ENCODE results near the gene ZNF223.

The ZNF223 gene

DNA sequence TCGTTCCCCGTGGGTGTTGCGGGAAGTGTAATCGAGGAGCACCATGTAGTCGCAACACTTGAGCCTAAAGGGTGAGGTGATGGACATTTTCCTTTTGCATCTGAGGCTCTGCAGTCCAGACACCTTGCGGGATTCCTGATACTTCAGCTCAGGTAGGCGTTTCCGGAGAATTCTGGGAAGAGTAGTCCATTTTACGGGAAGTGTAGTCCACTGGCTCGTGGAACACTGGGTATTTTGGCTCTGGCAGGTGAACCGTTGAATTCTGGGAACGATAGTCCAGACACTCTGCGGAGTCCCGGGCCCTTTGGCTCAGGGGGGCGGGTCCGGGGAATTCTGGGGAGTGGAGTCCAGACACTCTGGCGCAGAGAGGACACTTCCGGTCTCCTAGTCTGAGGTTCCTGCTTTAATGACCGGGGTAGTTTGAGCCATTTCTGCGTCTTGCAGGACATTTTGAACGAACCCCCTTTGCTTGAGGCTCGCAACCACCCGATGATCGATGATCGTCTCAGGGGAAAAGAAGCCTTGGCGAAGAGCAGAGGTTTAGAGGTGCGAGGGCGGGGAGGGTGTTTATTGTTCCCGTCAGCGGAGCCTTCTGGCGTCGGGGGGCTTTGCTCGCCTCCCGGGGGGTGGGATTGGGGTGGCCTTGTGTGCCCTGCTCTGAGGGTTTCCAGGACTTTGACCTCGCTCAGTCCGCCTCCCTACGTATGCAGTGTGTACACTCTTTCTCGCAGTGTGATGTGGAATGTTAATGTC lies at the start of gene ZNF223:
Gene ZNF223 (plus strand): TSS at position 387 of the 753 bp plus-strand sequence. CDS start 3,141 bp downstream, outside the sequence.
- DNase-seq: peak; percentile 90
- in situ Hi-C loops (cut with HindIII; ENCODE audit: low pct_ligation_motif_present, low pct_unique_long_range_greater_than_20kb, low sequenced_read_pairs): no loop called here

DNA sequence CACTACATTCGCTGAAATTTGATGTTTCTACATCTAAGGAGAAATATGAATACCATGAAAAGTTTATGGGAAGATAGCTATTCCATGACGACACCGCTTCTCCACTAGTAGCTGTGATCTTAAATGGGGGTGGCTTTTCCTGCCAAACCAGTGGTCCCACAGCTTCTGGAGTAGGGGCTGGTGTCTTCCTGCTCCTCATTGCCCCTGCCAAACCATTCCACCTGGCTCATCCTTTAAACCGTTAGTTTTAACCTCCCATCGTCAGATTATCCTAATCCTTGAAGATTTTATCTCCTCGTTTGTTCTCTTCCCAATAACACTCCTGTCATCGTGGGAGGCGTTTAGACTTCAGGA lies 49.6 kb upstream of the ZNF223 start:
- DNase-seq: no peak
- in situ Hi-C loops (cut with HindIII; ENCODE audit: low pct_ligation_motif_present, low pct_unique_long_range_greater_than_20kb, low sequenced_read_pairs): no loop called here

DNA sequence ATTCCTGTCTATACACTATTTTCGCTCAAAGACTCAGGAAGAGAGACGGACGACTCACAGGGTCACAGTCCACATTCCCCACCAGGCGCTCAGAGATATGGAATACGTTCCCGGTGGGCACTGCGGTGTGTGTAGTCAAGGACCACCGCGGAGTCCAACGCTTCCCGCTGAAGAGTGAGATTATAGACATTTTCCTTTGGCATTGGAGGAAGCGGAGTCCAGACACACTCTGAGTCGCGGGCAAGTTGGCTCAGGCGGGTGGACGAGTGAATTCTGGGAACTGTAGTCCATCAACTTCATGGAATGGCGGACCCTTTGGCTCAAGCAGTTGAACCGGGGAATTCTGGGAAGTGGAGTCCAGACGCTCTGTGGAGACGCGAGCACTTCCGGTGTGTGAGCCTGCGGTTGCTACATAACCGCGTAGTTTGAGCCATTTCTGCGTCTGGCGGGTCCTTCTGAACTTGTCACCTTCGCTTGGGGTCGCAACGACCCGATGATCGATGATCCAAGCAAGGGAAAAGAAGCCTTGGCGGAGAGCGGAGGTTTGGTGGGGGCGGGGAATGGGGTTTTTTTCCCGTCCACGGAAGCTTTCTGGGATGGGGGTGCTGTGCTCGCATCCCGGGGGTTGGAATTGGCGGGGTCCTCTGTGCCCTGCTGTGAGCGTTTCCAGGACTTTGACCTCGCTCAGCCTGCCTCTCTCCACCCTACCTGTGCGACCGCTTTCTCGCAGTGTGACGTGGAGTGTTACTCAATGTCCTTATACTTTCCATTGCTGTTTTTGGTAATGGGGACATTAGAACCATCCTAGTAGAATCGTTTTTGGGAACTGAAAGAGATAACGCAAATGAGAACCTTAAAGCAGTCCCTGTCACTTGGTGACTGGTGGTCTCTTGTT lies 49.0 kb upstream of the ZNF223 start, which contains the start of gene ZNF230:
Gene ZNF230 (plus strand): TSS at position 392 of the 895 bp plus-strand sequence. CDS start 4,122 bp downstream, outside the sequence.
- DNase-seq: peak; percentile 94
- in situ Hi-C loops (cut with HindIII; ENCODE audit: low pct_ligation_motif_present, low pct_unique_long_range_greater_than_20kb, low sequenced_read_pairs): no loop called here

DNA sequence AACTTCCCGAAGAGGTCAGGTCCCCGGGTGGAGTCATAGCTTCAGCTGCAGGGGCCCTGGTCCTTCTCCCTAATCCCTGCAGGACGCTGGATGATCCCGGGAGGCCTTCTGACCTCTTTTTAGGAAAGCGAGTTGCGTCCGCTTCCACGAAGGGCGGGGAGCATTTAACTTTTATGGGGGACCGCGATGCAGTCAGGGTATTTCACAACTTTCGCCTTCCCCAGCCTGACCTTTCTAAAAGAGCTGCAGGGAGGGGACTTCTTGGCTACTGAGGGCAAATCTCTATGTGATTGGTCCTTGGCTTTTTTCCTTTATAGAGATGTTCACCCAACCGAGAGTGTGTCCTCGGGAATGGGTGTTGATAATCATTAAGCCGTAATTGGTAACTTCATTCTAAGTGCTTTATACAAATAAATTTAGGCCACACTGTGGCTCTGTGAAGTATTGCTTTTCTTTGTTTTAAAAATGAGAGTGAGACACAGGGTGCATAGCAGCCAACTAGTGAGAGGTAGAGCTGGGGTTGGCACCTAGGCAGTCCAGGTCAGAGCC lies 48.3 kb upstream of the ZNF223 start:
- in situ Hi-C loops (cut with HindIII; ENCODE audit: low pct_ligation_motif_present, low pct_unique_long_range_greater_than_20kb, low sequenced_read_pairs): no loop called here
- peak; percentile 19 for DNase-seq

DNA sequence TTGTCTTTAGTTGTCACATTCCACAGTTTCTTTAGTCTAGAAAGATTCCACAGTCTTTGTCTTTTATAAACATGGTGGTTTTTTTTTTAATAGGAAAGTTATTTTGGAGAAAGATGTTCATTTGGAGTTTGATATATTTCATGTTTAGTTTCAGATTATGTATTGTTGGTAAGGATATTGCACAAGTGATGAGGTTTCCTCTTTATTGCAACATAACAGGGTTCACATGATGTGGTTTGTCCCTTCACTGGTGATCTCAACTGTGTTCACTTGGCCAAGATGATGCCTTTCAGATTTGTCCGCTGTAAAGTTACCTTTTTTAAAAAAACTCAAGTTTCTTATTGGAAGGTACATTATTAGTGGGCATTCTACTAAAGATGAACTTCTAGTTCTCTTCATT lies 45.9 kb upstream of the ZNF223 start:
- no peak for DNase-seq
- in situ Hi-C loops (cut with HindIII; ENCODE audit: low pct_ligation_motif_present, low pct_unique_long_range_greater_than_20kb, low sequenced_read_pairs): no loop called here

DNA sequence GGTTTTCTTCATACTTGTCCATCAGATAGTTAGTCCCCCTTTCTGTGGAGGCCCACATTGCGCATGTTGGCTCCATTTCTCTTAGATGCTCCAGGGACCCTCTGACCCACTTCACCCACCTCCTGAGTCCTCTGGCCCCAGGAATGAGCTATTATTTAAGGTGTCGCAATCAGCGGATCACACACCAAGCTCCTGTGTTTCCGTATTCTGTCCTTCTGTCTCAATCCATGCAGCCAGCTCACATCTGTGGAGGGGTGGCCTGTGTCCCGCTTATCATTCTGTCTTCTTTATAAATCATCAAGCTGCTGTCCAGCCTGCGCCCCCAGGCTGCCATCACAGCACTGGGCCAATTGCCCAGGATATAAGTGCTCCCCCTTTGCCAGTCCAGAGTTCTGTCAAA lies 44.4 kb upstream of the ZNF223 start:
- in situ Hi-C loops (cut with HindIII; ENCODE audit: low pct_ligation_motif_present, low pct_unique_long_range_greater_than_20kb, low sequenced_read_pairs): no loop called here
- DNase-seq: no peak

DNA sequence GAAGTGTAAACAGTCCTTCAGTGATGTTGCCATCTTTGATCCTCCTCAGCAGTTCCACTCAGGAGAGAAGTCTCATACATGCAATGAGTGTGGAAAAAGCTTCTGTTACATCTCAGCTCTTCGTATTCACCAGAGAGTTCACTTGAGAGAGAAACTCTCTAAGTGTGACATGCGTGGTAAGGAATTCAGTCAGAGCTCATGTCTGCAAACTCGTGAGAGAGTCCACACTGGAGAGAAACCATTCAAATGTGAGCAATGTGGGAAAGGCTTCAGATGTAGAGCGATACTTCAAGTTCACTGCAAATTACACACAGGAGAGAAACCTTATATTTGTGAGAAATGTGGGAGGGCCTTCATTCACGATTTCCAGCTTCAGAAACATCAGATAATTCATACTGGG lies 41.4 kb upstream of the ZNF223 start:
- DNase-seq: no peak
- in situ Hi-C loops (cut with HindIII; ENCODE audit: low pct_ligation_motif_present, low pct_unique_long_range_greater_than_20kb, low sequenced_read_pairs): no loop called here

DNA sequence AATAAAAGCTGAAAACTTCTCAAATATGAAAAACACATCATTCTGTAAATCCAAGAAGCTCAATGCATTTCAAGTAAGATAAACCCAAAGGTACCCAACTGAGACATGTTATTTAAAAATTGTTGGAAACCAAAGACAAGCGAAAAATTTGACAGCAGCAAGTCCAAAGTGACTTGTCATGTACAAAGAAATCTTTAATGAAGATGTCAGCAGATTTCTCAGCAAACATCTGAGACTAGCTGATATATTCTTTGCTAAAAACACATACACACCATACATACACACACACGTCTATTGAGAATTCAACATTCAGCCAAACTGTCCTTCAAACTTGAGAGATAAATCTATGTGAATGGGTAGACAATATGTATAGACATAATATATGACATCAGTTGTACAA lies 32.3 kb upstream of the ZNF223 start:
- in situ Hi-C loops (cut with HindIII; ENCODE audit: low pct_ligation_motif_present, low pct_unique_long_range_greater_than_20kb, low sequenced_read_pairs): no loop called here
- no peak for DNase-seq

DNA sequence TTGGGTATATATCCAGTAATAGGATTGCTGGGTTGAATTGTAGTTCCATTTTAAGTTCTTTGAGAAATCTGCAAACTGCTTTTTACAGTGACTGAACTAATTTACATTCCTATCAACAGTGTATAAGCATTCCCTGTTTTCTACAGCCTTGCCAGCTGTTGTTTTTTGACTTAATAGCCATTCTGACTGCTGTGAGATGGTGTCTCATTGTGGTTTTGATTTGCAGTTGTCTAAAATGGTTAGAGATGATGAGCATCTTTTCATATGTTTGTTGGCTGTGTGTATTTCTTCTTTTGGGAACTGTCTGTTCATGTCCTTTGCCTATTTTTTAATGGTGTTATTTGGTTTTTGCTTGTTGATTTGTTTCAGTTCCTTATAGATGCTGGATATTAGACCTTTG lies 30.6 kb upstream of the ZNF223 start:
- in situ Hi-C loops (cut with HindIII; ENCODE audit: low pct_ligation_motif_present, low pct_unique_long_range_greater_than_20kb, low sequenced_read_pairs): no loop called here
- no peak for DNase-seq

DNA sequence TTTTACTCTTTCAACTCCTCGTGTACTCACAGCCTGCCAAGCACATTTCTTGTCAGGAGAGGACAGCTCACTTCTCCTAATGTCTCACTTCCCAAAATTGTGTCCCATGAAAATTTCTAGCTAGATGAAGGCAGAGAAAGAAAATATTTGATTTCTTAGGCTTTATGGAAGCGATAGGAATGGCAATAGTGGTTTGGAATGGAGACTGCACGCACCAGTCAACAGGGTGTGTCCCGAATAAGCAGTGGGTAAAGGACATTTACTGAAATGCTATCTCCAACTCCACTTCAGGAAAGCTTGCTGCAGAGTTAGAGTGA lies 27.0 kb upstream of the ZNF223 start:
- in situ Hi-C loops (cut with HindIII; ENCODE audit: low pct_ligation_motif_present, low pct_unique_long_range_greater_than_20kb, low sequenced_read_pairs): no loop called here
- no peak for DNase-seq

DNA sequence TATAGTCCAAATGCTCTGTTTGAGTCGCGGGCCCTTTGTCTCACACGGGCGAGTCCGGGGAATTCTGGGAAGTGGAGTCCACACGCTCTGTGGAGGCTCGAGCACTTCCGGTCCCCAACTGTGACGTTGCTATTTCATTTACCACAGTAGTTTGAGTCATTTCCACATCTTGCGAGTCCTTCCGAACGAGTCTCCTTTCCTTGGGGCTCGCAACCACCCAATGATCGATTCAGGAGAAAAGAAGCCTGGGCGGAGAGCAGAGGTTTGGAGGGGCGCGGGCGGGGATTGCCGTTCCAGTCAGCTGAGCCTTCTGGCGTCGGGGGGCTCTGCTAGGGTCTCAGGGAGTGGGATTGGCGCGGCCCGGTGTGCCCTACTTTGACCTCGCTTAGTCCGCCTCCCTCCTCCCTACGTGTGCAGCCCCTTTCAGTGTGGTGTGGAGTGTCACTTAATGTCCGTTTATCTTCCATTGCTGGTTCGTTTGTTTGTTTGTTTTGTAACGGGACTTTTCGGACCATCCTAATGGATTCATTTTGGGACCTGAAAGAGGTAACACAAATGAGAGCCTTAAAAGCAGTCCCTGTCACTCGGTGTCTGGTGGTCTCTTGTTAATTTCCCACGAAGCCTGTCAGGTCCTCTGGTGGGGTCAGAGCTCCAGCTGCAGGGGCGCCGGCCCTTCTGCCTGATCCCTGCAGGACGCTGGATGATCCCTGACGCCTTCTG lies 26.5 kb upstream of the ZNF223 start, which contains the start of gene ZNF222:
Gene ZNF222 (plus strand): TSS at position 163 of the 720 bp plus-strand sequence. CDS start 58 bp downstream, at position 221.
- in situ Hi-C loops (cut with HindIII; ENCODE audit: low pct_ligation_motif_present, low pct_unique_long_range_greater_than_20kb, low sequenced_read_pairs): no loop called here
- peak; percentile 84 for DNase-seq

DNA sequence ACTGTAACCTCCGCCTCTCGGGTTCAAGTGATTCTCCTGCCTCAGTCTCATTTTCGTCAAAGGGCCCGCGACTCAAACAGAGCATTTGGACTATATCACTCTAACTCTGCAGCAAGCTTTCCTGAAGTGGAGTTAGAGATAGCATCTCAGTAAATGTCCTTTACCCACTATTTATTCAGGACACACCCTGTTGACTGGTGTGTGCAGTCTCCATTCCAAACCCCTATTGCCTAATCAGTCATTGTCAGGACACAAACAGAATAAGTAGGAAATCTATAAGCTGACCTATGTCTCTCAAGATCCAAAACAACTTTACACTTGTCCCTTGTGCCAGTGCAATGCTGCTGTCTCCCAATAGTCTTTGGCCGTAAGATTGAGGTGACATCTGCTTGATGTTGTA lies 25.2 kb upstream of the ZNF223 start:
- DNase-seq: no peak

DNA sequence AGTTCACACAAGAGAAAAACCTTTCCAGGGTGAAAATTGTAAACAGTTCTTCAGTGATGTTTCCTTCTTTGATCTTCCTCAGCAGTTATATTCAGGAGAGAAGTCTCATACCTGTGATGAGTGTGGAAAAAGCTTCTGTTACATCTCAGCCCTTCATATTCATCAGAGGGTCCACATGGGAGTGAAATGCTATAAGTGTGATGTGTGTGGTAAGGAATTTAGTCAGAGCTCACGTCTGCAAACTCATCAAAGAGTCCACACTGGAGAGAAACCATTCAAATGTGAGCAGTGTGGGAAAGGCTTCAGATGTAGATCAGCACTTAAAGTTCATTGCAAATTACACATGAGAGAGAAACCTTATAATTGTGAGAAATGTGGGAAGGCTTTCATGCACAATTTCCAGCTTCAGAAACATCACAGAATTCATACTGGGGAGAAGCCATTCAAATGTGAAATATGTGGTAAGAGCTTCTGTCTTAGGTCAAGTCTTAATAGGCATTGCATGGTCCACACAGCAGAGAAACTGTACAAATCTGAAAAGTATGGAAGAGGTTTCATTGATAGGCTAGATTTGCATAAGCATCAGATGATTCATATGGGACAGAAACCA lies 19.7 kb upstream of the ZNF223 start:
- no peak for DNase-seq
- in situ Hi-C loops (cut with HindIII; ENCODE audit: low pct_ligation_motif_present, low pct_unique_long_range_greater_than_20kb, low sequenced_read_pairs): no loop called here

More for the DNA sequence above, 25.2 kb upstream of the ZNF223 start:
- in situ Hi-C loops (cut with HindIII; ENCODE audit: low pct_ligation_motif_present, low pct_unique_long_range_greater_than_20kb, low sequenced_read_pairs): no loop called here

DNA sequence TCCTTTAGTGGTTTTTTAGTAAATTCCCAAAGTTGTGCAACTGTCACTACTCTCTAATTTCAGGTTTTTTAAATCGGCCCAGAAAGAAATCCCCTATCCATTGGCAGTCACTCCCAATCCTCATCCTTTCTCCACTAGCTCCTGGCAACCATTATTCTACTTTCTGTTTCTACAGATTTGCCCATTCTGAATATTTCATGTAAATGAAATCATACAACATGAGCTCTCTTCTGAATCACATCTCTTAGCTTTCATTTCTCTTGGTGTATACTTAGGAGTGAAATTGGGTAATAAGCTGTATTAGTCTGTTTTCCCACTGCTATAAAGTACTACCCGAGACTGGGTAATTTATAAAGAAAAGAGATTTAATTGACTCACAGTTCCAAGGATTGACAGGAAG lies 9.7 kb upstream of the ZNF223 start:
- in situ Hi-C loops (cut with HindIII; ENCODE audit: low pct_ligation_motif_present, low pct_unique_long_range_greater_than_20kb, low sequenced_read_pairs): no loop called here

DNA sequence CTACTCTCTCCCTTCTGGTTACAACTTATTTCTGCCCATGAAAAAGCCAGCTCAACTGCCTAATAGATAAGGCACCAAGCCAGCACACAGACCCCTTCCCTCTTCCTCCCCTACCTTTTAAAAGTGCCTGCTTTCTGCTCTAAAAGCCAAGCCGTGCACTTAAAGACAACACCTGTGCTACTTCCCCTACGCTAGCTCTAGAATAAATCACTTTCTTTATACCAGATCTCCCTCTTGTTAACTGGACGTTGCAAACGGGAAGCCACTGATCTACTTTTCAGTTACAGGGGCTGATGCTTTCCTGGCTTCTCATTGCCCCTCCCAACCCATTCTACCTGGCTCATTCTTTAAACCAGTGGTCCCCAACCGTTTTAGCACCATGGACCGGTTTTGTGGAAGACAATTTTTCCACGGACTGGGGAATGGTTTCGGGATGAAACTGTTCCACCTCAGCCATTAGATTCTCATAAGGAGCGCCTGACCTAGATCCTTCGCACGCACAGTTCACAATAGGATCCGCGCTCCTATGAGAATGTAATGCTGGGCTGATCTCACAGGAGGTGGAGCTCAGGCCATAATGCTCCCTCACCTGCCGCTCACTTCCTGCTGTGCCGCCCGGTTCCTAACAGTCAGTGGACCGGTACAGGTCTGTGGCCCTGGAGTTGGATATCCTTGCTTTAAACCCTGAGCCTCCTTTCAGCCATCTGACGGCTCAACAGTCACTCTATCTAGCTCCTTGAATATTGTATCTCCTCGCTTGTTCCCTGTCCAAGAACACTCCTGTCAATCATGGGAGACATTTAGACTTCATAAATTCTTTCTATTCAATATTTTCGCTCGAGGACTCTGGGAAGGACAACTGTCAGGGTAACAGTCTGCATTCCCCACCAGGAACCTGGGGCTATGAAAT lies 841 bp upstream of the ZNF223 start:
- in situ Hi-C loops (cut with HindIII; ENCODE audit: low pct_ligation_motif_present, low pct_unique_long_range_greater_than_20kb, low sequenced_read_pairs): no loop called here
- no peak for DNase-seq

More for the DNA sequence above, 9.7 kb upstream of the ZNF223 start:
- no peak for DNase-seq

DNA sequence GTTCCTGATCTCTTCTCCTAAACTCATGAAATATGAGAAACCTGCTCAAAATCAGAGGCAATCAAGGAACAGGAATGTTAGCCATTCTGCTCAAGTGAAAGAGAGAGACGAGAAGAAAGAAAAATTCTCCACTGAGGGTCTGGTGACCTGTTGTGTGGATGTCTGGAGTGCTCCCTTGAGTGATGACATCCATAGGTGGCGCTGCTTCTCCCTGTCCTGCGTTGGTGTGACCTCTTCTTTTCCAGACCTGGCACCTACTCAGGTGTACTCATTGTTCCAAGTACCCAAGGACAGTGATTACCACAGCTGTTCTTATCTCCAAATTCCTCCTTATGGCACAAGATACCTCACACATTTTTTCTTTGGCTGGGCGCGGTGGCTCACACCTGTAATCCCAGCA lies 4.0 kb downstream of the ZNF223 start:
- in situ Hi-C loops (cut with HindIII; ENCODE audit: low pct_ligation_motif_present, low pct_unique_long_range_greater_than_20kb, low sequenced_read_pairs): no loop called here
- DNase-seq: no peak

DNA sequence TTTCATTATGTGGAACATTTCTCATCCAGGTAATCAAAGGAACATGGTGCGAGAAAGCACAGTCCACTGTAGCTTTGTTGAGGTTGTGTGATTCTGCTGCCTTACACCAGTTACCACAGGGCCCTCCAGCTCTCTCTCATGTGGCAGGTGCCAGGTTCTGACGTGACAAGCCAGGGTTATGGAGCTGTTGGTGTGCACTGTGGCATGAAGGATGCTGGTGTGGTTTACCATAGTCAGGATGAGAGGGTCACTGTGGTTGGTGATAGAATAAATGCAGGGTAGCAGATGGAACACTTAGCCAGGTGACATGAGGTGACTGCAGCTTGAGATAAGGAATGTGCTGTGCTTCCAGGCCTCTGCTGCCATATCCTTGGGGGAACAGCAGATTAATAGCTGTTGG lies 7.4 kb downstream of the ZNF223 start:
- in situ Hi-C loops (cut with HindIII; ENCODE audit: low pct_ligation_motif_present, low pct_unique_long_range_greater_than_20kb, low sequenced_read_pairs): no loop called here
- no peak for DNase-seq
